H1 (cell line): ENCODE results near the gene UNC13D. TPM values are rescaled to one million over a fixed set of nuclear protein-coding genes. Genes with fewer than 3 reads are reported as not detected.

ENCODE experiments used
- CTCF ChIP-seq, 3 experiments: IDR thresholded peaks; 1 replicate in 2 of 3; 2 replicates in 1 of 3; pipeline versions ENCODE4 v1.5.1 to v1.6.1; 2011; ENCODE audit warnings: low read length in 3 of 3, mild to moderate bottlenecking in 3 of 3, inconsistent platforms in 2 of 3, low read depth in 1 of 3, moderate library complexity in 1 of 3; ENCODE audit not compliant: insufficient read depth in 1 of 3; ENCODE audit errors: control extremely low read depth in 1 of 3
- polyA plus RNA-seq, 7 experiments: library from polyadenylated mRNA; depleted of rRNA in 3 of 7; stranded (reverse) in 5 of 7; unstranded in 2 of 7; fragments of >200 nt in 5 of 7; fragments of 200-250 nt in 2 of 7; gene quantifications; 1 replicate in 5 of 7; 2 replicates in 1 of 7; 4 replicates in 1 of 7; pipeline versions ENCODE4 v1.2.1 to v1.2.3, GENCODE V29; 2011 to 2013; ENCODE audit warnings: missing spikeins in 2 of 7, mixed read lengths in 2 of 7
- total RNA-seq: library from RNA; stranded (reverse); fragmentation: NEBNext Ultra II Directional; extraction: Animal tissue kit (Norgen Biotek cat#: 25700); gene quantifications from 2 replicates; pipeline ENCODE4 v1.2.1, GENCODE V29; 2021

The UNC13D gene
- total and polyA plus RNA-seq, 2 of the 8 experiments (the other 6 are each of a cell fraction or from before 2014, with no cell fraction given): 3.6 to 8.4 TPM

- TF ChIP-seq CTCF (IDR thresholded peaks at IDR 0.05; ENCODE audit: control extremely low read depth in 1 of 3, insufficient read depth in 1 of 3, low read depth in 1 of 3, low read length in 3 of 3): no peak
- TF ChIP-seq, all 59 proteins: peak for 0
Measured at GRCh38 chr17:75818326-75818885, 25.8 kb downstream of the UNC13D start (continued).
